Neural progenitor cell (in vitro differentiated cells): Measurements from ENCODE around the gene LIN28B. TPM values are rescaled to one million over a fixed set of nuclear protein-coding genes. Genes with fewer than 3 reads are reported as not detected.
"Not testable (repeated sequence)": the region's sequence is repeated elsewhere in the genome, so short reads cannot be mapped to it uniquely, and the experiment has no call there.

ENCODE experiments used
- DNase-seq: peaks from one replicate; pipeline ENCODE4 v3.0.0-alpha.2; 2016; ENCODE audit warnings: low spot score
- H2AFZ ChIP-seq: fragments of 200-600 bp; sonication (generic); replicated peaks from 2 replicates; pipeline ENCODE4 v1.6.1; 2016; ENCODE audit warnings: antibody characterized with exemption
- H3F3A ChIP-seq: fragments of 200-600 bp; sonication (generic); 2 replicates; pipeline ENCODE4 v1.6.1; 2016; ENCODE audit warnings: antibody characterized with exemption, low read depth
- H3K27ac ChIP-seq: fragments of 200-600 bp; sonication (generic); 2 replicates; pipeline ENCODE4 v1.5.1; 2016; ENCODE audit warnings: mild to moderate bottlenecking
- H3K27me3 ChIP-seq: fragments of 200-600 bp; sonication (generic); 2 replicates; pipeline ENCODE4 v1.6.1; 2016; ENCODE audit warnings: mild to moderate bottlenecking, moderate library complexity
- H3K36me3 ChIP-seq: fragments of 200-600 bp; sonication (generic); 2 replicates; pipeline ENCODE4 v1.5.1; 2016
- H3K4me1 ChIP-seq: fragments of 200-600 bp; sonication (generic); 2 replicates; pipeline ENCODE4 v1.6.1; 2016; ENCODE audit warnings: mixed run types
- H3K4me2 ChIP-seq: fragments of 200-600 bp; sonication (generic); 2 replicates; pipeline ENCODE4 v1.6.1; 2016
- H3K4me3 ChIP-seq: fragments of 200-600 bp; sonication (generic); 2 replicates; pipeline ENCODE4 v1.5.1; 2016
- H3K79me2 ChIP-seq: fragments of 200-600 bp; sonication (generic); 2 replicates; pipeline ENCODE4 v1.6.1; 2016; ENCODE audit warnings: low read depth
- H3K9ac ChIP-seq: fragments of 200-600 bp; sonication (generic); 2 replicates; pipeline ENCODE4 v1.6.1; 2016
- H3K9me3 ChIP-seq: fragments of 200-600 bp; sonication (generic); 2 replicates; pipeline ENCODE4 v1.5.1; 2016; ENCODE audit warnings: low read depth
- H4K20me1 ChIP-seq: fragments of 200-600 bp; sonication (generic); 2 replicates; pipeline ENCODE4 v1.6.1; 2016; ENCODE audit warnings: low read depth
- H3K27ac Mint-ChIP-seq: 3 replicates; pipeline ENCODE4 v1.8.0; 2021; ENCODE audit warnings: mixed read lengths
- H3K27me3 Mint-ChIP-seq: 2 replicates; pipeline ENCODE4 v1.8.0; 2022; ENCODE audit warnings: low read depth, mild to moderate bottlenecking, inconsistent platforms, moderate library complexity, mixed read lengths; ENCODE audit not compliant: insufficient read depth
- H3K36me3 Mint-ChIP-seq: 3 replicates; pipeline ENCODE4 v1.8.0; 2021; ENCODE audit warnings: mixed read lengths
- H3K4me1 Mint-ChIP-seq: 3 replicates; pipeline ENCODE4 v1.8.0; 2021; ENCODE audit warnings: mixed read lengths
- H3K4me3 Mint-ChIP-seq: 3 replicates; pipeline ENCODE4 v1.8.0; 2021; ENCODE audit warnings: mild to moderate bottlenecking, moderate library complexity, mixed read lengths
- H3K9me3 Mint-ChIP-seq: 3 replicates; pipeline ENCODE4 v1.8.0; 2020; ENCODE audit warnings: mixed read lengths
- CTCF ChIP-seq: fragments of 200-600 bp; sonication (generic); IDR thresholded peaks from 2 replicates; pipeline ENCODE4 v1.5.1; 2017; ENCODE audit warnings: antibody characterized with exemption, mild to moderate bottlenecking
- EZH2 ChIP-seq: fragments of 200-600 bp; sonication (generic); IDR thresholded peaks from 2 replicates; pipeline ENCODE4 v1.6.1; 2017; ENCODE audit warnings: antibody characterized with exemption, mild to moderate bottlenecking, moderate library complexity
- EZH2phosphoT487 ChIP-seq: fragments of 200-600 bp; sonication (generic); IDR thresholded peaks from 2 replicates; pipeline ENCODE4 v1.6.1; 2017; ENCODE audit warnings: antibody characterized with exemption
- total RNA-seq: library from RNA; depleted of rRNA; stranded (reverse); fragments of >200 nt; gene quantifications from 2 replicates; pipeline ENCODE4 v1.2.3, GENCODE V29; 2015; ENCODE audit warnings: low replicate concordance

Gene LIN28B
- total RNA-seq, 1 donor from 2014 or later, result 165 TPM

GRCh38 chr6:104953400-104954189 lies 3.3 kb upstream of the LIN28B start:
- not testable (repeated sequence) for H3K36me3 Mint-ChIP-seq, H3K27me3 ChIP-seq, H3K9me3 ChIP-seq, H3K27me3 Mint-ChIP-seq, H3K9me3 Mint-ChIP-seq, H3K36me3 ChIP-seq, H4K20me1 ChIP-seq
- H3K4me3 ChIP-seq, result peak overlapping the region; percentile 65
- H3K4me1 ChIP-seq, result peaks cover 63% of the 10 kb centered on the region
- peak overlapping the region; percentile 100 for H3K27ac Mint-ChIP-seq
- peak overlapping the region; percentile 89 for H3K4me3 Mint-ChIP-seq
- peak overlapping the region; percentile 97 for H3K27ac ChIP-seq
- H3K4me2 ChIP-seq, result peak overlapping the region; percentile 82
- H2AFZ ChIP-seq, result peak overlapping the region; percentile 3
- H3K9ac ChIP-seq, result peak overlapping the region; percentile 13
- DNase-seq, result peak; percentile 91
- H3F3A ChIP-seq, result peaks cover 84% of the 10 kb centered on the region
- H3K79me2 ChIP-seq, result peaks cover 71% of the 10 kb centered on the region
- peak; percentile 37 for TF ChIP-seq EZH2
- peaks cover 45% of the 10 kb centered on the region for H3K4me1 Mint-ChIP-seq

- Histone ChIP-seq H3K4me1 (peaks cover 57% of the 10 kb centered on the region), H3K27me3 (no peaks in the 10 kb centered on the region), H3K9me3 (no peaks in the 10 kb centered on the region), H4K20me1 (no peaks in the 10 kb centered on the region), H2AFZ (no peak overlapping the region), H3K4me2 (peak overlapping the region; percentile 82), H3F3A (peaks cover 82% of the 10 kb centered on the region), H3K36me3 (no peaks in the 10 kb centered on the region), H3K9ac (no peak overlapping the region), H3K4me3 (peak overlapping the region; percentile 65), H3K79me2 (peaks cover 71% of the 10 kb centered on the region), H3K27ac (peak overlapping the region; percentile 97)
- Mint-ChIP-seq H3K4me1 (peaks cover 40% of the 10 kb centered on the region), H3K36me3 (no peaks in the 10 kb centered on the region), H3K4me3 (peak overlapping the region; percentile 89), H3K27me3 (no peaks in the 10 kb centered on the region), H3K9me3 (no peaks in the 10 kb centered on the region), H3K27ac (peak overlapping the region; percentile 100)
- DNase-seq, result peak; percentile 49
- TF ChIP-seq CTCF (no peak), EZH2phosphoT487 (no peak), EZH2 (no peak)
Measured at GRCh38 chr6:104954190-104954797, 2.6 kb upstream of the LIN28B start.

DNA sequence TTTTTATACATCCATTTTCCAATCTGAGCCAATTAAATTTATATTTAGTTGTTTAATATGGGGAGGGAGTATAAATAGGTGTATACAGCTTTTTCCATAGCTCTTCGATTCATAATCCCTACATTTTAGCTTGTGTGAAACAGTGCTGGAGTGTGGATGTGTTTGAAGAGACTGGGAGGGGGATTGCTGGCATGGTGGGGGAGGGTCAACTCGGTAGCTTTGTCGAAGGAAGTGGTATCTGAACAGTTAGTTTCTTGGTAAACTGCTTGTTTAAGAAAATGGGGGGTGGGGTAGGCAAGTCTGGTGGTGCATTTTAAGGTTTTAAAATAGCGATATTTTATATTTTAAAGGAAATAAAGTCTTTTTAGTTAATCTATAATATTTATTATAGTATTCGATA lies 1.4 kb upstream of the LIN28B start:
- peak overlapping the region; percentile 96 for H3K27ac Mint-ChIP-seq

GRCh38 chr6:104955927-104956730 lies 778 bp upstream of the LIN28B start:
- Histone ChIP-seq H3K79me2 (peaks cover 71% of the 10 kb centered on the region), H3F3A (peaks cover 78% of the 10 kb centered on the region), H3K36me3 (peaks cover 1% of the 10 kb centered on the region), H2AFZ (no peak overlapping the region), H3K4me3 (peak overlapping the region; percentile 65), H3K9me3 (no peaks in the 10 kb centered on the region), H4K20me1 (no peaks in the 10 kb centered on the region), H3K27ac (peak overlapping the region; percentile 97), H3K9ac (no peak overlapping the region), H3K27me3 (no peaks in the 10 kb centered on the region), H3K4me2 (peak overlapping the region; percentile 82), H3K4me1 (peaks cover 57% of the 10 kb centered on the region)
- peak; percentile 93 for DNase-seq
- Mint-ChIP-seq H3K9me3 (no peaks in the 10 kb centered on the region), H3K27me3 (no peaks in the 10 kb centered on the region), H3K4me1 (peaks cover 30% of the 10 kb centered on the region), H3K27ac (peak overlapping the region; percentile 96), H3K4me3 (peak overlapping the region; percentile 98), H3K36me3 (no peaks in the 10 kb centered on the region)
- TF ChIP-seq EZH2phosphoT487 (no peak), CTCF (no peak), EZH2 (no peak)

More for the DNA sequence above, 1.4 kb upstream of the LIN28B start:
- peaks cover 82% of the 10 kb centered on the region for H3F3A ChIP-seq
- H4K20me1 ChIP-seq, result no peaks in the 10 kb centered on the region
- H3K9ac ChIP-seq, result no peak overlapping the region
- peak; percentile 73 for DNase-seq
- Mint-ChIP-seq H3K9me3 (no peaks in the 10 kb centered on the region), H3K4me3 (peak overlapping the region; percentile 98), H3K4me1 (peaks cover 33% of the 10 kb centered on the region), H3K27me3 (no peaks in the 10 kb centered on the region), H3K36me3 (no peaks in the 10 kb centered on the region)
- no peak for TF ChIP-seq EZH2
- no peaks in the 10 kb centered on the region for H3K27me3 ChIP-seq
- H2AFZ ChIP-seq, result no peak overlapping the region
- peak overlapping the region; percentile 97 for H3K27ac ChIP-seq
- no peaks in the 10 kb centered on the region for H3K36me3 ChIP-seq
- peaks cover 71% of the 10 kb centered on the region for H3K79me2 ChIP-seq
- H3K4me3 ChIP-seq, result peak overlapping the region; percentile 65
- peaks cover 57% of the 10 kb centered on the region for H3K4me1 ChIP-seq
- no peaks in the 10 kb centered on the region for H3K9me3 ChIP-seq
- peak overlapping the region; percentile 82 for H3K4me2 ChIP-seq
